GM21576 (cell line): Measurements from ENCODE around the gene PIP5K1C.
"Not testable (repeated sequence)": the region's sequence is repeated elsewhere in the genome, so short reads cannot be mapped to it uniquely, and the experiment has no call there.

Experiments
- ATAC-seq: cut with Tn5 transposase; IDR thresholded peaks from one replicate; pipeline ENCODE4 v1.9.1; 2021; ENCODE audit warnings: mild to moderate bottlenecking, moderate library complexity; ENCODE audit not compliant: unreplicated experiment

The PIP5K1C gene

GRCh38 chr19:3661284-3662238, 38.7 kb downstream of the PIP5K1C start:
- no peak for ATAC-seq

- no peak for ATAC-seq
These were observed 39.6 kb downstream of the PIP5K1C start for GRCh38 chr19:3660493-3661219.

- no peak for ATAC-seq
These were observed 40.5 kb downstream of the PIP5K1C start for GRCh38 chr19:3659746-3660112.

- ATAC-seq: no peak
These were observed 41.2 kb downstream of the PIP5K1C start for GRCh38 chr19:3658870-3659745.

- ATAC-seq: no peak
These were observed 42.0 kb downstream of the PIP5K1C start for GRCh38 chr19:3658004-3658869.

GRCh38 chr19:3657395-3657769, 42.9 kb downstream of the PIP5K1C start:
- no peak for ATAC-seq

- ATAC-seq: no peak
These were observed 43.4 kb downstream of the PIP5K1C start for GRCh38 chr19:3656747-3657394.

GRCh38 chr19:3656073-3656746, 44.1 kb downstream of the PIP5K1C start:
- no peak for ATAC-seq

GRCh38 chr19:3655402-3656072, 44.7 kb downstream of the PIP5K1C start:
- ATAC-seq: no peak

- ATAC-seq: no peak
These were observed 46.3 kb downstream of the PIP5K1C start for GRCh38 chr19:3653865-3654513.

- no peak for ATAC-seq
These were observed 47.0 kb downstream of the PIP5K1C start for GRCh38 chr19:3653081-3653795.

- no peak for ATAC-seq
These were observed 47.8 kb downstream of the PIP5K1C start for GRCh38 chr19:3652422-3652821.

- no peak for ATAC-seq
These were observed 48.6 kb downstream of the PIP5K1C start for GRCh38 chr19:3651684-3652083.

GRCh38 chr19:3649888-3650287, 50.4 kb downstream of the PIP5K1C start:
- no peak for ATAC-seq

- ATAC-seq: no peak
These were observed 52.0 kb downstream of the PIP5K1C start for GRCh38 chr19:3648037-3648905.

- ATAC-seq: not testable (repeated sequence)
These were observed 53.2 kb downstream of the PIP5K1C start for GRCh38 chr19:3647102-3647501.
